GM12872 (cell line): Measurements from ENCODE around the gene MACROD2.

Source experiments
- TF ChIP-seq, protein P1 (sequence below): IDR thresholded peaks from 3 replicates; pipeline ENCODE4 v1.5.1; 2011; ENCODE audit warnings: low read depth, mild to moderate bottlenecking, low read length, moderate library complexity; ENCODE audit not compliant: insufficient read depth

The MACROD2 gene

DNA sequence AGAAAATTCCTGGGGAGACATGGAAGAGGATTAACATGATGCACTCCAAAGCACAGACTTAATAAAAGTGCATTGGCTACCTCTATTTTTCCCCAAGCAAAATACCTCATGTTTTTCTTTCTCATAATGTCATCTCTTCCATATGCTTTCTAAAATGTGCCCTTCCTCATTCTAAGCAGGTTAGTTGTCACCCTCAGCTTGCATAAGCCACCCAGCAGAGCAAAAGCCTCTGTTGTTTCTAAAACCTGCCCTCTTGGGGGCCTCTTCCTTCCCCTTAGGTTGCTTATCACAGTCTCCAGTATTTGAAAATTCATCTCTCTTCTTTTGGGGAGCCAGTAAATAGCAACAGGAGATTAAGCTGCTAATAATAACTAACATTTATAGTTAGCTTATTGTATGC is 525.7 kb downstream of the MACROD2 start:
- TF ChIP-seq, protein P1, sequence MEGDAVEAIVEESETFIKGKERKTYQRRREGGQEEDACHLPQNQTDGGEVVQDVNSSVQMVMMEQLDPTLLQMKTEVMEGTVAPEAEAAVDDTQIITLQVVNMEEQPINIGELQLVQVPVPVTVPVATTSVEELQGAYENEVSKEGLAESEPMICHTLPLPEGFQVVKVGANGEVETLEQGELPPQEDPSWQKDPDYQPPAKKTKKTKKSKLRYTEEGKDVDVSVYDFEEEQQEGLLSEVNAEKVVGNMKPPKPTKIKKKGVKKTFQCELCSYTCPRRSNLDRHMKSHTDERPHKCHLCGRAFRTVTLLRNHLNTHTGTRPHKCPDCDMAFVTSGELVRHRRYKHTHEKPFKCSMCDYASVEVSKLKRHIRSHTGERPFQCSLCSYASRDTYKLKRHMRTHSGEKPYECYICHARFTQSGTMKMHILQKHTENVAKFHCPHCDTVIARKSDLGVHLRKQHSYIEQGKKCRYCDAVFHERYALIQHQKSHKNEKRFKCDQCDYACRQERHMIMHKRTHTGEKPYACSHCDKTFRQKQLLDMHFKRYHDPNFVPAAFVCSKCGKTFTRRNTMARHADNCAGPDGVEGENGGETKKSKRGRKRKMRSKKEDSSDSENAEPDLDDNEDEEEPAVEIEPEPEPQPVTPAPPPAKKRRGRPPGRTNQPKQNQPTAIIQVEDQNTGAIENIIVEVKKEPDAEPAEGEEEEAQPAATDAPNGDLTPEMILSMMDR = no peak

DNA sequence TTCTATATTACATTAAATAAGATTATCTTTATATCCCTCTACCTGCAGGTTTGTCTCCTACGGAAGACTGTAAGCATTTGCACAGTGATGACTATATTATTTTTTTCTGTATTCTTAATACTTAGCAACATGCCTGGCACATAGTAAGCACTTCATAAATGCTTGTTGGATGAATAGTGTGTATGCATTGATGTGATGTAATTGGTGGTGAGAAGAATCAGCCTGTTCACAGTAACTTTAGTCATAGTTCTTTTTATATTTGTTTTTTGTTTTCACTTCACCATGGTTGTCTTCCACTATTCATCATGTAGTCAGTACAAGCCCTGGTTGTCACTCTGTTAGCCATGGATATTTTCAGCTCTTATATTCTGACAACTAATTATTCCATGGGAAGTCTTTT is 526.1 kb downstream of the MACROD2 start:
- TF ChIP-seq, protein P1 = no peak

DNA sequence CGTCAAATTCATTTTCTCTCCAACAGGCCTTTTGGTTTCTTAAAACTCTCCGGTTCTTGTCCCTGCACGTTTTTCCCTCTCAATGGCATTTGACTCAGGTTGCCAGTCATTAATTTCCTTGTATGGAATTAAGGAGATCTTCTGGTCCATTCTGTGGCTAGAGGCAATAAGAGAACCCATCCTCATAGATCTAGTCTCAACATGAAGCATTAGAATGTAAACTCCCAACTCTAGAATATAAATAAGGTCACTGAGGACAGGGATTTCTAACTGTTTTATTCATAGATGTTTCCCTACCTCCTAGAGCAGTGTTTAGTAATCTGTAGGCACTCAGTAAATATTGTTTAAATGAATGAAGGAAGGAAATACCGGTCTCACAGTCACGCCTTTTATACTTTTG is 527.3 kb downstream of the MACROD2 start:
- TF ChIP-seq, protein P1 = no peak

DNA sequence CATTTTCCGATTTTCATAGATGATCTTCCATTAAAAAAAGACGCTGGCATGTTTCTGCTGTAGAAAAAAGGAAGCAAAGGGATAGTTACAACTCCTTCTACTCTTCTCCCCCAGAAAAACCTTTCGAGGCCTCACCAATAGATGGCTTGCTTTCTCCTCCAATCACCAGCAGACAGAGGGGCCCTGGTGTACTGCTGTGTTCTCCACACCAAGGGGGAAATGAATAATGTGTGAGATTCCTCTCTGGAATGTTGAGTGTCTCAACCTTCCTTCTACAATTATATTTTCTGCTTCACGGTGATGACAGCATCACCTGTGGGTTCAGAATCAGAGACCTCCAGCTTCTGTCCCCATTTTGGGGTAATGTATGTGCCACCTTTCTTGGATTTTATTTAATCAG is 527.8 kb downstream of the MACROD2 start:
- TF ChIP-seq, protein P1 = no peak

DNA sequence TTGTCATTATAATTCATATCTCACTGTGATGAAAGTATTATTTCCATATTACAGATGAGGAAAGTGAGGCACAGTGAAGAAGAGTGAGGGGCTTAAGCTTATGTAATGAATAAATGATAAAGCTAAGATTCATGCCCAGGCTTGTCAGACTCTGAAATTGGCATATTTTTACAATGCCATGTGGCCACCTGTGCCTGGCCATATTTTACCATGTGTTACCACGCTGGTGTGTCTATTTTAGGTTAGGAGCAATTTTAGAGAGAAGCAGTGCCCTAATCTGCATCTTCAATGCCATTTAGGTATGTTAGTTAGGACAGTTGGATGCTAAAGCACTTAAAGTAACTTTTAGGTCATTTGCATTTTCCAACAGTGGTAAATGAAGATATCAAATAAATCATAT is 530.1 kb downstream of the MACROD2 start:
- TF ChIP-seq, protein P1 = no peak

DNA sequence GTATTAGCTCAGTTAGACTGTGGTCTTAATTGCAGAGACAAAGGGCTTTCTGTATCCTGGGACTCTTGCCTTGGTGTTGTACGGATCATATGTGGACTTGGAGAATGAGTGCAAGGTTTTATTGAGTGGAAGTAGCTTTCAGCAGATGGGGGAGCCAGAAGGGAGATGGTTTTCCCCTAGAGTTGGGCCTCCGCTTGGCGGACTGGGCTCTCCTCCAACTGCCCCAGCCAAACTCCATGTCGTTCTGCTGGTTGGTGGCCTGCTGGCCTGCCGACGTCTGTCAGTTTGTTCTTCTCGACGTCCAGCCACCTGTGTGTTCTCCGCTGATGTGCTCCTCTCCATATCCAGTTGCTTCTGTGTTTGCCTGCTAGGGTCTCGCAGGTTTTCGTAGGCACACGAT is 531.6 kb downstream of the MACROD2 start:
- TF ChIP-seq, protein P1 = no peak

DNA sequence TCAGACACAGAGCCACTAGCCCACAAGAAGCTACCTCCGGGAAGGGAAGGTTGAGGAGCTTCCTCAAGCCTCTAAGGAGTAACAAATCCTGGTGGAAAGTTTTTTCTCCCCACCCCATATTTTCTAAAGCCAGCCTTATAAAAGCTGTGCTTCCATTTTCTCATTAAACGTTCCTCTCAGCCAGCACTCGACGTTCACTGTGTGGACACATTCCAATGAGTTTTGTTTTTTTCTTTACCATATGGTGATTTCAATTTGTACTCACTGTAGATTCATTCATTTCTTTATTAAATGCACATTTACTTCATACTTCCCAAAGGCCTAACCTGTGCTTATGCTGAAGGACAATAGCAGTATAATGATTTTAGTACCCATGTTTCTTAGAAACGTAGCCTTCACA is 536.5 kb downstream of the MACROD2 start:
- TF ChIP-seq, protein P1 = no peak

DNA sequence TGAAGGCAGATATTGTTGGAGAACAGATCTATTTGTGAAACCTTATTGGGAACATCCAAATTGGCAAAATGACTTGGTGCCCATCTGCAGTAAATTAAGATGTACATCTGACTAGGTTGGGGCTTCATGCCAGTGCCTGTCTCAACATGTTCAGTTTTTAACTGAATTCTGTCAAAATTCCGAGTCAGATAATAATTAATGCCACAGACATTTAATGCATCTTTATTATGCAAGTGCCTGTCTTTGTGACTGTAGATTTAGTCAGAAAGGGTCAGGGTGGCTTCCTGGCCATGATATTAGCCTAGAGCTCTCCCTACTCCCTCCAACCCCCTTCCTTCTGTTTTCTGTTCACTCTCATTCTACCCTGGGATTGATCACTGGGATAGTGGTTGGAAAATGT is 541.4 kb downstream of the MACROD2 start:
- TF ChIP-seq, protein P1 = no peak
